Measurements from ENCODE around the gene PLXNA2. TPM values are rescaled to one million over a fixed set of nuclear protein-coding genes. Genes with fewer than 3 reads are reported as not detected.

PLXNA2 gene
- total RNA-seq, 6 experiments from 2014 or later, result 20.9 to 29.9 (median 28.1) TPM

DNA sequence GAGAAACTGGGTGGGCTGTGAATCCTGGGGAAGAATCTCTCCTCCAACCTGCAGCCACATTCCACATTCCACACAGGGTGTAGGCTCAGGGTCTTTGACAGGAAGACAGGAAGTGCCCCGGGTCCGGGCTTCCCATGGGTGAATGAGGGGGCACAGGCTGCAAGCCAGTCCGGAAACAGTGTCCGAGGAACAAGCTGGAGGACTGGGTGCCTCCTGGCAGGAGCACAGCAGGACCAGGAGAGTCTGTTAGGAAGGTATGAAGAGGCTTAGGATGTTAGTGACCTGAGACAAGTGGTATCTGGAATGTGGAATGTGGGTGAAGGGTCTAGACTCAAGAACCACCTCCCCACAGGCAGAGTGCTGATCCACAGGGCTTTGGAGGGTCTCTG, 212.3 kb downstream of the PLXNA2 start:
- Mint-ChIP-seq H3K4me1 (ENCODE audit: low read depth) (peaks cover 43% of the 10 kb centered on the region), H3K36me3 (ENCODE audit: low read depth) (peaks cover 32% of the 10 kb centered on the region), H3K4me3 (no peak overlapping the region)

DNA sequence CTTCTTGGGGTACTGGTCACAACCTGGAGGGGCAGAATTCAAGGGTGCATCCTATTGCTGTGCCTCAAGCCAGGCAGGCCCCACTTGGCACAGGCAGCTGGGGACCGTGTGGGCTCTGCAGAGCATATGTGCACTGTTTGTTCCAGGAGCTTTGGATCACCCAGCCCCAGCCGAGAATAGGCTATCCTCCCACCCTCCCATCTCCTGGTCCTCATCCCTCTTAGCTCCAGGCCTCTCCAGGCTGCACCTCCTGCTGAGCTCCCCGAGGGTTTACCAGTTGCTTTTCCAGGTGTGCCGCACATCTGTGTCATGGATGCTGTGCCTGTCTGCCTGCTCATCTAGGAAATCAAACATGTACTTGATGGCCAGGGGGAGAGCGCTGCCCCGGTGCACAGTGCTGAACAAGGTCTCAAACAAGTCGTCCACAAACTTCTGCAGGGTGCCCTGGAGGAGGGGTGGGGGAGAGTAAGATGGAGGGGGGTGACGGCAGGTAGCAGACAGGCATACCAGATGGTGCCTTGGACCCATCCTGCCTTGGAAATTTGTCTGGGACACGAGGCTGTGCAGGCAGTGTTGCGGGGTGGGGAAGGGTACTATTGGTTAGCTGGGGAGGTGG, 212.8 kb downstream of the PLXNA2 start:
- peaks cover 31% of the 10 kb centered on the region for H3K36me3 Mint-ChIP-seq (ENCODE audit: low read depth)
- no peak for DNase-seq
- TF ChIP-seq, protein P1, sequence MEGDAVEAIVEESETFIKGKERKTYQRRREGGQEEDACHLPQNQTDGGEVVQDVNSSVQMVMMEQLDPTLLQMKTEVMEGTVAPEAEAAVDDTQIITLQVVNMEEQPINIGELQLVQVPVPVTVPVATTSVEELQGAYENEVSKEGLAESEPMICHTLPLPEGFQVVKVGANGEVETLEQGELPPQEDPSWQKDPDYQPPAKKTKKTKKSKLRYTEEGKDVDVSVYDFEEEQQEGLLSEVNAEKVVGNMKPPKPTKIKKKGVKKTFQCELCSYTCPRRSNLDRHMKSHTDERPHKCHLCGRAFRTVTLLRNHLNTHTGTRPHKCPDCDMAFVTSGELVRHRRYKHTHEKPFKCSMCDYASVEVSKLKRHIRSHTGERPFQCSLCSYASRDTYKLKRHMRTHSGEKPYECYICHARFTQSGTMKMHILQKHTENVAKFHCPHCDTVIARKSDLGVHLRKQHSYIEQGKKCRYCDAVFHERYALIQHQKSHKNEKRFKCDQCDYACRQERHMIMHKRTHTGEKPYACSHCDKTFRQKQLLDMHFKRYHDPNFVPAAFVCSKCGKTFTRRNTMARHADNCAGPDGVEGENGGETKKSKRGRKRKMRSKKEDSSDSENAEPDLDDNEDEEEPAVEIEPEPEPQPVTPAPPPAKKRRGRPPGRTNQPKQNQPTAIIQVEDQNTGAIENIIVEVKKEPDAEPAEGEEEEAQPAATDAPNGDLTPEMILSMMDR (IDR thresholded peaks at IDR 0.05), result no peak

More for the DNA sequence above, 212.3 kb downstream of the PLXNA2 start:
- no peaks in the 10 kb centered on the region for H3K9me3 Mint-ChIP-seq
- no peak for DNase-seq
- no peaks in the 10 kb centered on the region; the same call in 1 of the 2 replicates for H3K27me3 Mint-ChIP-seq (ENCODE audit: insufficient read depth)
- TF ChIP-seq, protein P1 (IDR thresholded peaks at IDR 0.05), result no peak
- no peak overlapping the region for H3K27ac Mint-ChIP-seq

DNA sequence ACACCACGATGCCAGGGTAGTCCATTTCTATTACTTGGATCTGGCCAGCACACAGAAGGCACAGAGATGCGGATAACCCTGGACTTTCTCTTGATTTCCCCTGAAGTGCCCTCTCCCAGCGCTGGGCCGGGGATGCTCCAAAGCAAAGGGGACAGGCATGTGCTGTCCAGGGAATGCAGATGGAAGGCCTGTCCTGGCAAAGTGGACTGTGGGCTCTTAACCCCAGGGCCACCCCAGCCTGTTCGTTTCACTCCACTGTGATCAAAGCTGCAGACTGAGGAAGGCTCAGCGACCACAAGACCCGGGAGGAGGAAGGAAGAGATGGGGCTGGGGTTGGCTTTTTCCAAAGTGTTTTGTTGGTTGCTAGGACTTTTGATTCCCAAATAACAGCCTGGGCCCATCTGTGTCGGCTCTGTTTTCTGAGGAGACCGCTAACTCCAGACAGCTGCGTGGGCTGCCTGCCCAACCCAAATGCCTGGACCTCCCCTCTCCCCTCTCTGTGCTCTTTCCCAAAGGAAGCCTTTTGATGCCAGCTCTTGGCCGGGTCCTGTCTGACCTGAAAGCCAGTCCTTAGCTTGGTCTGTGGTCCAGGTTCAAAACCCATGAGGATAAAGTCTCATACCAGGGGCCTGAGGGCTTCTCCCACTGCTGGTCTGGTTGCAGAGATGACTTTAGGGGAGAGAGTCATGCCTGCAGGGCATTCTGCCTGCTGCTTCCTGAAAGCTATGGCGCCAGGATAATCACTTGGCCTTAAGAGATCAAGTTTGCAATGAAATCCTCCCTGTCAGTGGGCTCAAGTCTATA, 213.7 kb downstream of the PLXNA2 start:
- TF ChIP-seq, protein P1 (IDR thresholded peaks at IDR 0.05), result no peak
- peak; percentile 27 for DNase-seq
- no peaks in the 10 kb centered on the region for H3K9me3 Mint-ChIP-seq
- peaks cover 43% of the 10 kb centered on the region for H3K4me1 Mint-ChIP-seq (ENCODE audit: low read depth)
- peak overlapping the region; percentile 82 for H3K4me3 Mint-ChIP-seq
- H3K27ac Mint-ChIP-seq, result peak overlapping the region; percentile 96
- H3K27me3 Mint-ChIP-seq (ENCODE audit: insufficient read depth), result no peaks in the 10 kb centered on the region; the same call in 1 of the 2 replicates
- peaks cover 27% of the 10 kb centered on the region for H3K36me3 Mint-ChIP-seq (ENCODE audit: low read depth)

More for the DNA sequence above, 212.8 kb downstream of the PLXNA2 start:
- peak overlapping the region; percentile 96 for H3K27ac Mint-ChIP-seq
- no peak overlapping the region for H3K4me3 Mint-ChIP-seq
- no peaks in the 10 kb centered on the region; the same call in 1 of the 2 replicates for H3K27me3 Mint-ChIP-seq (ENCODE audit: insufficient read depth)
- H3K9me3 Mint-ChIP-seq, result no peaks in the 10 kb centered on the region
- peaks cover 43% of the 10 kb centered on the region for H3K4me1 Mint-ChIP-seq (ENCODE audit: low read depth)

DNA sequence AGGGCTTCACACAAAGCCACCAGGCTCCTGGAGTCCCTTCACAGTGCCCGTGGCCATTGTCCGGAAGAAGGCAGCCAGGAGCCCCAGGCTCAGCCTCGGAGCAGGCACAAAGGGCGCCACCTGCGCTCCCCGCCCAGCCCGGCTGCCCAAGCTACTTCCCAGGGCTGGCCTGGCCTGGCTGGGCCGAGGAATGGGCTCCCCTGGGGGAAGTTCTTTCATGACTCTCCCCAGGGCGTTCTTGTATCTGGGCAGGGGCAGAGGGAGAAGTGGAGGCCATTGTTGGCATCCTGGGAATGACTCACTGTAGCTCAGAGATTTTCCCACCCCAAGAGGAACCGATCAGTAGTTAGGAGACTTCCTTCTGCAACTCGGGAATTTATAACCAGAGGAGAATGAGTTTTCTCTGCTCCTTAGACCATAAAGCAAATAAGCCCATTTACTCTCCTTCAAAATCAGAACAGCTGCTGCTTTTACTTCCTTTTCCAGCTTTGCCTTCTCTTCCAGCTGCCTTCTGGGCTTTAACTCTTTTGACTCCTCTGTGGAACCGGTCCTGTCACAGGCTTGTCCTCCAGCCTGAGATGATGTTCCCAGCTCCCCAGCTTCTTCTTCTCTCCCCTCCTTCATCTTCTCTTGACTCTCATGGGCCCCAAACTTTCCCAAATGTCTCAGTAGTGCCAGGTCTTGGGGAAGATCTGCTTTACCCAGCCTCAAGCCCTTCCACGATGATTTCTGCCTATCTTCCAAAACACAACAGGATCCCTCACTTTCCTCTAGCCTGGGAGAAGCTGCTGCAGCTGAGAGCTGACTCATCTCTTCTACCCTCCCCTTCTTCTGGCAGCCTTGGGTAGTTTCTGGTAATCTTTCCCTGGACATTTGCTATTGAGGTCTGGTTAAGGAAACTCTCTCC, 214.6 kb downstream of the PLXNA2 start:
- peak overlapping the region; percentile 82 for H3K4me3 Mint-ChIP-seq
- peaks cover 45% of the 10 kb centered on the region for H3K4me1 Mint-ChIP-seq (ENCODE audit: low read depth)
- H3K27ac Mint-ChIP-seq, result peak overlapping the region; percentile 96
- no peaks in the 10 kb centered on the region for H3K9me3 Mint-ChIP-seq
- H3K36me3 Mint-ChIP-seq (ENCODE audit: low read depth), result peaks cover 27% of the 10 kb centered on the region
- TF ChIP-seq, protein P1 (IDR thresholded peaks at IDR 0.05), result no peak
- H3K27me3 Mint-ChIP-seq (ENCODE audit: insufficient read depth), result no peaks in the 10 kb centered on the region; the same call in 1 of the 2 replicates
- DNase-seq, result peak; percentile 66

DNA sequence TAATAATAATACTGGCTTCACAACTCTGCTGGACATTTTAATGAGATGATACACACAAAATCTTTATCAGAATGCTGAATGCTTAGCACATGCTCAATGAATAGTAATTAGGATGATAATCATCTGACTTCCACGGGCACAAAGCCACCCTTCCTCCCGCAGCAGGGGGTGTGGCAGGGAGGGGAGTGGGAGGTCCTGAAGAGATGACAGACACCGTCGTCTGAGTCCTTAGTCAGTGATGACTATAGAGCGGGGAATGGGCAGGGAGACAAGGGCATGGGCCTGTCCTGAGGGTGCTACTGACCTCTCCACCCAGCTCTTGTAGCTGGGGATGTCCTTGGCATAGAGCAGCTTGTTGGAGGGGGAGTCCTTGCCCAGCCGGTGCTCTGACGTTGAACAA, 215.7 kb downstream of the PLXNA2 start:
- H3K4me3 Mint-ChIP-seq, result peak overlapping the region; percentile 62
- DNase-seq, result no peak
- H3K27ac Mint-ChIP-seq, result peak overlapping the region; percentile 96
- no peaks in the 10 kb centered on the region for H3K9me3 Mint-ChIP-seq
- H3K36me3 Mint-ChIP-seq (ENCODE audit: low read depth), result peaks cover 21% of the 10 kb centered on the region
- H3K4me1 Mint-ChIP-seq (ENCODE audit: low read depth), result peaks cover 49% of the 10 kb centered on the region
- no peaks in the 10 kb centered on the region; the same call in 1 of the 2 replicates for H3K27me3 Mint-ChIP-seq (ENCODE audit: insufficient read depth)
- TF ChIP-seq, protein P1 (IDR thresholded peaks at IDR 0.05), result no peak
